Keratinocyte (primary cell): ENCODE results near the gene EXOC3L2. TPM values are rescaled to one million over a fixed set of nuclear protein-coding genes. Genes with fewer than 3 reads are reported as not detected.

Experiments used
- DNase-seq: peaks from one replicate; pipeline ENCODE4 v3.0.0-alpha.2; 2011; ENCODE audit warnings: low read depth, missing footprints, low spot score
- FAIRE-seq: peaks from 2 replicates; lab custom pipeline; 2011; peaks lifted over from hg19 to GRCh38; lab: Jason Lieb, UNC
- H2AFZ ChIP-seq: 2 replicates; pipeline ENCODE4 v1.6.0; 2012; ENCODE audit warnings: low read length, control low read depth, inconsistent platforms; ENCODE audit not compliant: control insufficient read depth
- H3K27ac ChIP-seq: 2 replicates; pipeline ENCODE4 v1.5.1; 2011; ENCODE audit warnings: low read length; ENCODE audit not compliant: control insufficient read depth, insufficient read depth
- H3K27me3 ChIP-seq: 3 replicates; pipeline ENCODE4 v1.6.0; 2011; ENCODE audit warnings: low read length; ENCODE audit not compliant: control insufficient read depth, insufficient read depth; ENCODE audit errors: extremely low read depth
- H3K36me3 ChIP-seq, 2 experiments: 2 replicates in 1 of 2; 3 replicates in 1 of 2; pipeline ENCODE4 v1.5.1; 2011; ENCODE audit warnings: low read length in 2 of 2, mild to moderate bottlenecking in 1 of 2; ENCODE audit not compliant: control insufficient read depth in 2 of 2, insufficient read depth in 2 of 2; ENCODE audit errors: extremely low read depth in 1 of 2
- H3K4me1 ChIP-seq: 3 replicates; pipeline ENCODE4 v1.5.1; 2011; ENCODE audit warnings: low read length; ENCODE audit not compliant: control insufficient read depth, insufficient read depth; ENCODE audit errors: extremely low read depth
- H3K4me2 ChIP-seq: 3 replicates; pipeline ENCODE4 v1.6.0; 2011; ENCODE audit warnings: low read depth, low read length; ENCODE audit not compliant: control insufficient read depth, insufficient read depth; ENCODE audit errors: extremely low read depth
- H3K4me3 ChIP-seq, 3 experiments: fragments of 200-600 bp in 1 of 3; sonication (generic) in 1 of 3; 2 replicates in 2 of 3; 3 replicates in 1 of 3; pipeline ENCODE4 v1.5.1; 2011 to 2016; ENCODE audit warnings: low read length in 3 of 3, mild to moderate bottlenecking in 3 of 3, control low read depth in 2 of 3, inconsistent platforms in 1 of 3, low read depth in 1 of 3, mixed read lengths in 1 of 3, mixed run types in 1 of 3, moderate library complexity in 1 of 3; ENCODE audit not compliant: control insufficient read depth in 2 of 3, insufficient read depth in 2 of 3; ENCODE audit errors: extremely low read depth in 1 of 3
- H3K79me2 ChIP-seq: 2 replicates; pipeline ENCODE4 v1.6.0; 2012; ENCODE audit warnings: low read length; ENCODE audit not compliant: control insufficient read depth, insufficient read depth
- H3K9ac ChIP-seq: 3 replicates; pipeline ENCODE4 v1.6.0; 2011; ENCODE audit warnings: low read length; ENCODE audit not compliant: control insufficient read depth, insufficient read depth; ENCODE audit errors: extremely low read depth
- H3K9me1 ChIP-seq: 3 replicates; pipeline ENCODE4 v1.6.0; 2011; ENCODE audit warnings: low read length; ENCODE audit not compliant: control insufficient read depth, insufficient read depth; ENCODE audit errors: extremely low read depth
- H3K9me3 ChIP-seq: 2 replicates; pipeline ENCODE4 v1.5.1; 2012; ENCODE audit warnings: low read depth, low read length; ENCODE audit not compliant: control insufficient read depth
- H4K20me1 ChIP-seq: 3 replicates; pipeline ENCODE4 v1.6.0; 2011; ENCODE audit warnings: low read length; ENCODE audit not compliant: control insufficient read depth, insufficient read depth; ENCODE audit errors: extremely low read depth
- CTCF ChIP-seq, 3 experiments: IDR thresholded peaks in 1 of 3; conservative IDR thresholded peaks in 1 of 3; optimal IDR thresholded peaks in 1 of 3; 2 replicates in 2 of 3; 3 replicates in 1 of 3; pipeline versions ENCODE3 to v1.5.1; 2011; ENCODE audit warnings: low read length in 3 of 3, mild to moderate bottlenecking in 3 of 3, moderate library complexity in 2 of 3, control low read depth in 1 of 3, inconsistent platforms in 1 of 3; ENCODE audit not compliant: insufficient read depth in 2 of 3; ENCODE audit errors: extremely low read depth in 1 of 3
- EZH2 ChIP-seq: IDR thresholded peaks from one replicate; pipeline ENCODE4 v1.6.1; 2012; ENCODE audit warnings: inconsistent platforms, mild to moderate bottlenecking, low read length, moderate library complexity
- dilution Hi-C: fragments of 300-500 bp; cut with MboI; formaldehyde crosslinking; loops from one replicate; pipeline ENCODE4 v1.7.0; 2020; ENCODE audit warnings: low sequenced_read_pairs; ENCODE audit not compliant: extremely low pct_ligation_motif_present
- polyA plus RNA-seq, 5 experiments: library from polyadenylated mRNA; depleted of rRNA in 3 of 5; stranded (reverse) in 3 of 5; stranded (forward) in 1 of 5; unstranded in 1 of 5; fragments of >200 nt; gene quantifications; 1 replicate in 1 of 5; 2 replicates in 3 of 5; 3 replicates in 1 of 5; pipeline versions ENCODE4 v1.2.1 to v1.2.3, GENCODE V29; 2011 to 2012; ENCODE audit warnings: missing spikeins in 2 of 5, low read depth in 1 of 5, low replicate concordance in 1 of 5

EXOC3L2 gene
- polyA plus RNA-seq, 1 donor (not counting 4 experiments of a cell fraction or from before 2014, with no cell fraction given): 0.08 TPM

GRCh38 chr19:45187421-45188100 lies 57.6 kb downstream of the EXOC3L2 start:
- H3K4me2 ChIP-seq: no peak overlapping the region
- dilution Hi-C loops: no loop called here
- H3K9ac ChIP-seq: no peak overlapping the region
- FAIRE-seq: no peak
- H3K36me3 ChIP-seq: no peaks in the 10 kb centered on the region
- TF ChIP-seq CTCF (optimal IDR thresholded peaks at IDR 0.05 in 1 of 3, IDR thresholded peaks at IDR 0.05 in 1 of 3, conservative IDR thresholded peaks at IDR 0.05 in 1 of 3; ENCODE audit: extremely low read depth in 1 of 3, insufficient read depth in 2 of 3, low read length in 3 of 3) (peak; percentile 54 to 73 (median 64)), EZH2 (no peak)
- no peaks in the 10 kb centered on the region for H3K79me2 ChIP-seq
- no peak for DNase-seq
- no peak overlapping the region for H3K4me3 ChIP-seq
- H3K9me3 ChIP-seq: no peaks in the 10 kb centered on the region
- no peaks in the 10 kb centered on the region for H3K27me3 ChIP-seq
- H4K20me1 ChIP-seq: no peaks in the 10 kb centered on the region
- H3K4me1 ChIP-seq: peaks cover 4% of the 10 kb centered on the region
- H3K27ac ChIP-seq: no peak overlapping the region
- H2AFZ ChIP-seq: no peak overlapping the region
- H3K9me1 ChIP-seq: no peaks in the 10 kb centered on the region

- no peak overlapping the region for H3K9ac ChIP-seq
- no peaks in the 10 kb centered on the region for H4K20me1 ChIP-seq
- no peak for DNase-seq
- H3K27me3 ChIP-seq: no peaks in the 10 kb centered on the region
- peaks cover 1% of the 10 kb centered on the region for H3K79me2 ChIP-seq
- FAIRE-seq: no peak
- no peak for TF ChIP-seq CTCF (optimal IDR thresholded peaks at IDR 0.05 in 1 of 3, IDR thresholded peaks at IDR 0.05 in 1 of 3, conservative IDR thresholded peaks at IDR 0.05 in 1 of 3; ENCODE audit: extremely low read depth in 1 of 3, insufficient read depth in 2 of 3, low read length in 3 of 3)
- no peak for TF ChIP-seq EZH2
- no peaks in the 10 kb centered on the region for H3K9me3 ChIP-seq
- H3K4me2 ChIP-seq: no peak overlapping the region
- H3K36me3 ChIP-seq: no peaks in the 10 kb centered on the region
- no peak overlapping the region for H2AFZ ChIP-seq
- no peak overlapping the region for H3K27ac ChIP-seq
- dilution Hi-C loops: no loop called here
- H3K9me1 ChIP-seq: no peaks in the 10 kb centered on the region
- peaks cover 3% of the 10 kb centered on the region for H3K4me1 ChIP-seq
- no peak overlapping the region for H3K4me3 ChIP-seq
Measured at GRCh38 chr19:45186509-45187334, 58.5 kb downstream of the EXOC3L2 start.
